IPS-18a (cell line): ENCODE measurements around the gene SLC8A1.

Source experiments
- H3K27ac ChIP-seq: one replicate; pipeline ENCODE4 v1.5.1; 2013; ENCODE audit warnings: low read length
- H3K27me3 ChIP-seq: one replicate; pipeline ENCODE4 v1.6.1; 2013; ENCODE audit warnings: mild to moderate bottlenecking, low read length; ENCODE audit not compliant: control insufficient read depth, insufficient read depth
- H3K36me3 ChIP-seq: one replicate; pipeline ENCODE4 v1.6.1; 2013; ENCODE audit warnings: low read depth, low read length; ENCODE audit not compliant: control insufficient read depth
- H3K4me1 ChIP-seq: one replicate; pipeline ENCODE4 v1.6.1; 2013; ENCODE audit warnings: low read depth, low read length; ENCODE audit not compliant: control insufficient read depth
- H3K4me3 ChIP-seq: one replicate; pipeline ENCODE4 v1.5.1; 2013; ENCODE audit warnings: low read length
- H3K9ac ChIP-seq: one replicate; pipeline ENCODE4 v1.6.1; 2013; ENCODE audit warnings: mild to moderate bottlenecking, low read length, moderate library complexity
- H3K9me3 ChIP-seq: one replicate; pipeline ENCODE4 v1.6.1; 2013; ENCODE audit warnings: low read depth, low read length; ENCODE audit not compliant: control insufficient read depth

Gene SLC8A1

DNA sequence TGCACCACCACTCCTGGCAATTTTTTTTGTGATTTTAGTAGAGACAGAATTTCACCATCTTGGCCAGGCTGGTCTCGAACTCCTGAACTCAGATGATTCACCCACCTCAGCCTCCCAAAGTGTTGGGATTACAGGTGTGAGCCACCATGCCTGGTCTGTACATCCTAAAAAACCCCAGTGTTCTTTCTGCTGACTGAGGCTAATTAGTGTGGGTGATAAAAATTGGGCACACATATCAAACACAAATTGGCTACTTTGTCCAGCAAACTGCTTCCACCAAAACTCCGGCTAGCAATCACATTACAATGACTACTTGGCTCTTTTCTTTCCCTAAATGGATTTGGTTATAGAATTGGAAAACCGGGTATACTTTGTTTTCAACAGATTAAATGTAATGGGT is 153.9 kb downstream of the SLC8A1 start:
- no peaks in the 10 kb centered on the region for H3K36me3 ChIP-seq
- no peaks in the 10 kb centered on the region for H3K4me1 ChIP-seq
- H3K9me3 ChIP-seq, result no peaks in the 10 kb centered on the region
- H3K27ac ChIP-seq, result no peak overlapping the region
- no peak overlapping the region for H3K9ac ChIP-seq
- H3K27me3 ChIP-seq, result no peaks in the 10 kb centered on the region
- no peak overlapping the region for H3K4me3 ChIP-seq

DNA sequence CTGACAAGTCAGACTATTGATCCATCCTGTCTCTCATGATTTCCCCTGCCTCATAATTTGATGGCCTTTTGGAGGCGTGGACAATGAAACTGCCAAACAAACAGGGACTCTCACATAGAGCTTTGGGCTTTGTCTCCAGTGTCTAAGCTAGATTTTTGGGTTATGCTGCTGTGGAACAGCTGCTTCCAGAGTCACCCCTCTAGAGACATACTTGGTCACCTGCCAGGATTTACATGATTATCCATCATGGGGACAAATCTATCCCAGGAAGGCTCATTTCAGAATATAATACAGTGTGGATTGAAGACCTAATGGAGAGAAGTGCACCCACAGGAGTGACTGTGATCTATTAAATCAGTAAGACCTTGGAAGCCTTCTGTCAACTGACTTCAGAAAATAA is 159.6 kb downstream of the SLC8A1 start:
- Histone ChIP-seq H3K9ac (no peak overlapping the region), H3K4me1 (no peaks in the 10 kb centered on the region), H3K27ac (no peak overlapping the region), H3K9me3 (no peaks in the 10 kb centered on the region), H3K4me3 (no peak overlapping the region), H3K36me3 (no peaks in the 10 kb centered on the region), H3K27me3 (no peaks in the 10 kb centered on the region)

DNA sequence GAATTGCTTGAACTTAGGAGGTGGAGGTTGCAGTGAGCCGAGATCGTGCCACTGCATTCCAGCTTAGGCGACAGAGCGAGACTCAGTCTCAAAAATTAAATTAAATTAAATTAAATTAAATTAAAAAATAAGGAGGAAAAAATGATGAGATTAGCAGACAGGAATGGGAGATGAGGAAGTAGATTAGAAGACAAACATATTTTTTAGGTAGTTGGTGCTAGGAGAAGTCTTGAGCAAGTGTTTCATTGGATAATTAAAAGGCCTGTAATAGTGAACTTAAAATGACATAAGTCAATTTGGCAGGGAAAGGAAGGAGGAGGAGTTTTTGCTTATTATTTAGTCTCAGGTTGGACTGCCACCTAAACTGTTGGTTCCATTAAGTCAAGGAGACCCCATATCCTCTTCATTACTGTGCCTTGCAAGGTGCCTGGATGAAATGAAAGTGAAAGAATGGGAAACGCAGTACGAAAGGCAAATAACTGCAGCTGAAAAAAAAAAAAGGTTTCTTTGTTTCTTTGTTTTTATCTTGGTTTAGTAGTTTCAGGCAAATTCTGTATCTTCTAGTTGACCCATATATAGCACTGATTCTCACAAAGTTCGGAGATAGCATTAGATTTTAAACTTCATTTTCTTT is 162.0 kb downstream of the SLC8A1 start:
- H3K36me3 ChIP-seq, result no peaks in the 10 kb centered on the region
- no peak overlapping the region for H3K4me3 ChIP-seq
- no peaks in the 10 kb centered on the region for H3K27me3 ChIP-seq
- H3K4me1 ChIP-seq, result no peaks in the 10 kb centered on the region
- H3K27ac ChIP-seq, result no peak overlapping the region
- H3K9ac ChIP-seq, result no peak overlapping the region
- H3K9me3 ChIP-seq, result no peaks in the 10 kb centered on the region

GRCh38 chr2:40287773-40288172 is 164.1 kb downstream of the SLC8A1 start:
- Histone ChIP-seq H3K27me3 (no peaks in the 10 kb centered on the region), H3K4me1 (no peaks in the 10 kb centered on the region), H3K27ac (no peak overlapping the region), H3K9ac (no peak overlapping the region), H3K36me3 (no peaks in the 10 kb centered on the region), H3K4me3 (no peak overlapping the region), H3K9me3 (no peaks in the 10 kb centered on the region)

GRCh38 chr2:40287195-40287594 is 164.7 kb downstream of the SLC8A1 start:
- Histone ChIP-seq H3K27ac (no peak overlapping the region), H3K27me3 (no peaks in the 10 kb centered on the region), H3K36me3 (no peaks in the 10 kb centered on the region)

DNA sequence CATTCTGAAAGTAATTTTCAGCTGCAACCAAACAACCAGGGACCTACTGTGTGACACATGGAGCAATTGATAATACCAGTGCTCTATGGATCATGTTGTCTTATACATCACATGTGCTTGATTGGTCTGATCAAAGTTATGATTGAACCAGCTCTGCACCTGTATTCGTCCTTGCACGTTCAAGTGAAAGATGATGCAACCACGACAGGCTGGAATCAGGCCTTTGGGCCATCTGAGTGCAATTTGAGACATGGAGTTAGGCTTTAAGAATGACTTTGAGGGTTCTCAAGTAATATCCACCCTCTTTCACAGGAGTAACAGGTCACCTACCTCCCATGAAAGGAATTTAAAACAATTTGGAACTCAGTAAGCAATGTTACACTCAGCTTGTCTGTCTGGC is 165.2 kb downstream of the SLC8A1 start:
- no peak overlapping the region for H3K9ac ChIP-seq
- no peak overlapping the region for H3K27ac ChIP-seq
- H3K9me3 ChIP-seq, result no peaks in the 10 kb centered on the region
- H3K4me1 ChIP-seq, result no peaks in the 10 kb centered on the region
- H3K4me3 ChIP-seq, result no peak overlapping the region
- H3K36me3 ChIP-seq, result no peaks in the 10 kb centered on the region
- H3K27me3 ChIP-seq, result no peaks in the 10 kb centered on the region

More at GRCh38 chr2:40287195-40287594, 164.7 kb downstream of the SLC8A1 start:
- H3K9me3 ChIP-seq, result no peaks in the 10 kb centered on the region
- no peaks in the 10 kb centered on the region for H3K4me1 ChIP-seq
- no peak overlapping the region for H3K9ac ChIP-seq
- H3K4me3 ChIP-seq, result no peak overlapping the region

DNA sequence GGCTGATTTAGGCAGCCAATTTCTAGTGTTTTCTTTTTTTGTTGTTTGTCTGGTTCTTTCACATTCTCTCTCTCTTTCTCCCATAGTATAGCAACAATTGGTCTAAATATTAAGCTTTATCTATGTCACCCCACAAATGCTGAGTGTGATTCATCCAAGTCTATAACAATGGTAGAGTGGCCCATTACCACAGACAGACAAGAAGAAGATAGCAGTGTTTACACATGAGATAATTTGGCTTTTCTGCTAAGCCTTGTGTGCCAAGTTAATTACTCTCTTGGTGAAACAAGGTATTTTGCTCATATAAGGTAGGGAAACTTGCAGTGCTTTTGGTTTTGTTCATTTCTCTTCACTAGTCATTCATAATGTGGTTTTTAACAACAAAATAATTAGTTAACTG is 166.5 kb downstream of the SLC8A1 start:
- no peaks in the 10 kb centered on the region for H3K27me3 ChIP-seq

GRCh38 chr2:40284797-40285196 is 167.1 kb downstream of the SLC8A1 start:
- H3K9me3 ChIP-seq, result no peaks in the 10 kb centered on the region
- no peaks in the 10 kb centered on the region for H3K36me3 ChIP-seq
- no peak overlapping the region for H3K9ac ChIP-seq
- H3K27me3 ChIP-seq, result no peaks in the 10 kb centered on the region
- no peak overlapping the region for H3K27ac ChIP-seq
- no peaks in the 10 kb centered on the region for H3K4me1 ChIP-seq
- H3K4me3 ChIP-seq, result no peak overlapping the region

More for the DNA sequence above, 166.5 kb downstream of the SLC8A1 start:
- no peak overlapping the region for H3K9ac ChIP-seq
- no peaks in the 10 kb centered on the region for H3K9me3 ChIP-seq
- H3K36me3 ChIP-seq, result no peaks in the 10 kb centered on the region
- no peaks in the 10 kb centered on the region for H3K4me1 ChIP-seq
- H3K4me3 ChIP-seq, result no peak overlapping the region
- no peak overlapping the region for H3K27ac ChIP-seq

- Histone ChIP-seq H3K4me3 (no peak overlapping the region), H3K9ac (no peak overlapping the region), H3K36me3 (no peaks in the 10 kb centered on the region), H3K4me1 (no peaks in the 10 kb centered on the region), H3K27me3 (no peaks in the 10 kb centered on the region), H3K27ac (no peak overlapping the region), H3K9me3 (no peaks in the 10 kb centered on the region)
These were observed 168.6 kb downstream of the SLC8A1 start for GRCh38 chr2:40283111-40283909.

- H3K9ac ChIP-seq, result no peak overlapping the region
- no peaks in the 10 kb centered on the region for H3K9me3 ChIP-seq
- H3K27ac ChIP-seq, result no peak overlapping the region
- H3K4me3 ChIP-seq, result no peak overlapping the region
- H3K4me1 ChIP-seq, result no peaks in the 10 kb centered on the region
- H3K36me3 ChIP-seq, result no peaks in the 10 kb centered on the region
- H3K27me3 ChIP-seq, result no peaks in the 10 kb centered on the region
These were observed 169.5 kb downstream of the SLC8A1 start for GRCh38 chr2:40282428-40282827.

DNA sequence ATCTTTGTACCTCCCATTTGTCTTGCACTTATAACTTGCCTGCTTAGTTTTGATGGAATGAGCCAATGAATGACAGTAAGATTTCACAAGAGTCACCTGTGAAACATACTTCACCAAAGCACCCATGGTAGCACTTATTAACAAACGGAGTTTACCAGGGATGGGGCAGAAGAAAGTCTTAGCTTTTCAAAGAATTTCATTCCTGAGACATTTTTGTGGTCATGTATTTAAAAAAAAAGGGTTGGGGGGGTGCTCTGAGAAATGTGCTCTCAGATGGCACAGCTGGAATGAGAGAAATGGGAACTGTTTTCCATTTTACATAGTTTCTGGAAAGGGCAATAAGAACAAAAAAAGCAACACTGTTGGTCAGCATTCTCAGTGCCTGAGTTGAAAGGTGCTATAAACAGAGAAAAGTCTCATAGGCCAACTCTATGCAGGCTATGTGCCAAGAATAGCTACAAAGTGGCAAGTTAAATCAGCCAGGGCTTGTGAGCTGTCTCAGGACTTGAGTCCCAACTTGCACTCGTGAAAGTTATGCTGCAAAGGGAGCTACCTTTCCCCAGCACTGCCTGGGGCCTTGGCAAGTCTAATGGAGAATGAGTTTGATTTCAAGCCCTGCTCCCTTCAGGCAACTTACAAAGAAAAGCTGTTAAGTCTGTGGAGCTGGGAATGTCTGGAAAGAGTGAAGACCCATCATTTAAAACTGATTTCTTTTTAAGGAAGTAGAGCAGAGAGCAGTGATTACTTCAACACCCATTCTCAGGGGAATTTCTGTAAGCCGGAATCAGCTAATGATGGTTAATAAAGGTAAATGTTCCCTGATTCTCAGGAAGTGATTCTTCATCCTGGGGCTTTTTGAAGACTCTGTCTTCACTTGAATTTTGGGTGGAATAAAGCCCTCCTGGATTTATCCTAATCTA is 170.6 kb downstream of the SLC8A1 start:
- Histone ChIP-seq H3K27ac (no peak overlapping the region), H3K4me1 (no peaks in the 10 kb centered on the region), H3K9me3 (no peaks in the 10 kb centered on the region), H3K36me3 (no peaks in the 10 kb centered on the region), H3K4me3 (no peak overlapping the region), H3K9ac (no peak overlapping the region), H3K27me3 (no peaks in the 10 kb centered on the region)
